Mesangial cell (primary cell): ENCODE results near the gene OR8S1. TPM values are rescaled to one million over a fixed set of nuclear protein-coding genes. Genes with fewer than 3 reads are reported as not detected.

Source experiments
- total RNA-seq: library from RNA; depleted of rRNA; stranded (reverse); fragments of >200 nt; gene quantifications from 2 replicates; pipeline ENCODE4 v1.2.3, GENCODE V29; 2015

OR8S1 gene
- total RNA-seq: not detected in 2 replicates

DNA sequence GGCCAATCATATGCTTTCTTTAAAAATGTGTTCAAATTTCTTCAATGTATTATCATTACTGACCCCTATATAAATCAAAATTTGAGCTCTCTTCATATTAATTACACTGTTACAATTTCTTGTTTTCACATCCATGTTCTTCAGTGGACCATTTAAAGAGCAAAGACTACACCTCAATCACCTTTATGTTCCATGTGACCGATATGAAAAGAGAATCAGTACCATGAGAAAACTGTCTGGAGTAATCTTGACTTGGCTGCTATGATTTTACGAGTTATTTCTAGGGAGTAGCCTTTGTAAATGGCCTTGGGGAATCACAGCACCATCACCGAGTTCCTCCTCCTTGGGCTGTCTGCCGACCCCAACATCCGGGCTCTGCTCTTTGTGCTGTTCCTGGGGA lies at the start of gene OR8S1:
TSS of gene OR8S1 (plus strand) at position 301 of the 400 bp plus-strand sequence. CDS start at position 301, 0 bp downstream.

DNA sequence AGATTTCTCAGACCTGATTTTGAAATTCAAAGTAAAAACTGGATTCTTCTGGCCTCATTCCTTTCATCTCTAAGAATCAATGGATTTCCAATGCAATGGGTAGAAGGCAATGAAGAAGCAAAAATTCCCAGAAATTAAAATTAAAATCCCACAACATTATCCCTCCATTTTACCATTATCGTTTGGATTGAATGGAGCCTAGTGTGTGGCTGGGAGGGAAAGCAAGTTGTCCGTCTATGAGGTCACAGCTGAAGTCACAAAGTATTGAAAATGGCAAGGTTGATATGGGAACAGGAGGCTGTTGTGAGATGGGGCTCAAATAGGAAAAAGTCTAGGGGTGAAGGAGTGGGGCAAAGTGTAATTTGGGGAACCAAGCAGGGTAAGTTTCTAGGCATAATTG lies 43.2 kb upstream of the OR8S1 start, which contains the start of gene C12orf54:
TSS of gene C12orf54 (plus strand) at position 301 of the 400 bp plus-strand sequence. CDS start 799 bp downstream, outside the sequence.

GRCh38 chr12:48569946-48570345 lies 44.5 kb downstream of the OR8S1 start, which contains the start of gene LALBA:
Gene LALBA (minus strand): TSS chr12:48570046. CDS start chr12:48570020, 26 bp downstream.

Other genes starting within 250 kb of the OR8S1 start
- 4.9 and 10.0 TPM in 2 replicates for gene ZNF641, start 174.7 kb upstream of the OR8S1 start, total RNA-seq
- gene ANP32D, start 53.1 kb upstream of the OR8S1 start, total RNA-seq: not detected in 2 replicates
- gene C12orf54, start 43.1 kb upstream of the OR8S1 start, total RNA-seq: not detected in 2 replicates
- gene LALBA, start 44.4 kb downstream of the OR8S1 start, total RNA-seq: not detected in 2 replicates
- gene KANSL2, start 156.6 kb downstream of the OR8S1 start, total RNA-seq: 32.3 and 42.8 TPM in 2 replicates
- 12.1 and 17.5 TPM in 2 replicates for gene CCNT1, start 191.1 kb downstream of the OR8S1 start, total RNA-seq